ENCODE data around the gene PTPRE.

PTPRE gene

GRCh38 chr10:127908959-127909267, 2.0 kb downstream of the PTPRE start:
- DNase-seq, result no peak

DNA sequence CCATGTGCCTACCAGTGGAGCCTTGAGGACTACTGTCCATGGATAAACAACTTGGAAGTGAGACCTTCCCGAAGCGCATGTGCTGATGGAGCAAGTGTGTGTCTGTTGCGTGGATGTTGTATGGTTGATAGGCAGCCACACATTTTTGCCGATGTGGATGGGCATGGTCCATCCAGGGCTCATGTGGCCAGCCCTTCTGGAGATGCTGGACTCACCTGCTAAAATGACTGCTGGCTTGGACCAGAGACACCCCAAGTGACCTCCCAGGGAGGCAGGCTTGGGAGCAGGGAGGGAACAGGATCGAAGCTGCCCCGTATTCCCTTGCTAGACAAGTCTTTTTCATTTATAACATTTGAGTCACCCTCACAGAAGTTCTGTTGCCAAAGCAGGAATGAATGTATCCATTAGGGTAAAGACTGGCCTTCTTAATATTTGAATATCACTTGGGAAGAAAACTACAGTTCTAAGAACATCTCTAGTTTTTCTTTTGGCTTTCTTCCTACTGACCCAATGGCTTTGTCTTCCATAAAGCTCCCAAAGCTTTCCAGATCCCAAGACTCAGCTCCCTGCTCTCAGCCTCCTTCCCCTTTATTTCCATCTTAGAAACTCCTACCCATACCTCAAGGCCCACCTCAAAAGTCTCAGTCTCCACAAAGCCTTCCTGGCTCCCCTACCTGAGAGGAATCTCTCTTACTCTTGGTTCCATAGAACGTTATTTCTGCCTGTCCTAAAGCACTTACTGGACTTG, 3.0 kb downstream of the PTPRE start:
- DNase-seq, result no peak

- DNase-seq, result no peak
These were observed 3.5 kb downstream of the PTPRE start for GRCh38 chr10:127910464-127910770.

DNA sequence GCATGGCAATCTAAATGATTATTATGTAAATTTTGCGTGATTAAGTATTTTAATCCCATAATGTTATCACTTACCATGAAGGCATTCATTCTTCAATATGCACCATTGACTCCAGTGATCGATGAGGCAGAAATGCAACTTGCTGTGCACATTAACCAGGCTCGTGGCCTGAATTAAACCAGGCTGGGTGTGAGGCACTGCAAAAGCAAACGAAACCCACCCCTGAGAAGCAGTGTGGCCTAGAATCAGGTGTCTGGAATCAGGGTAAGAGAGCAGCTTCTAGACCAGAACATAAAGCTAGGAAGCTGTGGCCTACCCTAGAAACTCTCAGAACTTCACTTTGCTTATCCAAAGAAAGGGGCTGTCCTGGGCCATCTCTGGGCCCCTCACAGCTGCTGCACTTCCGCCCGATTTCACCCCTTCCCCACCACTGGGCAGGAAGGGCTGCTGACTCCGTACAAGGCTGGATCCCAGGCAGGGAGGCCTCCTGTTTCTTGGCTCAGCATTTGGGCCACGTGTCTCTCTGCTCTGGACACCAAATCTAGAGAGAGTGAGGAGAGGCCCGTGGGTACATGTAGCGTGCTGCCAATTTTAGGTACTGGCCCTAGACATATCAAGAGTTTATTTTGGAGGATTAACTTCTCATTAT, 4.4 kb downstream of the PTPRE start:
- no peak for DNase-seq

- DNase-seq, result no peak
These were observed 5.0 kb downstream of the PTPRE start for GRCh38 chr10:127911867-127912257.

DNA sequence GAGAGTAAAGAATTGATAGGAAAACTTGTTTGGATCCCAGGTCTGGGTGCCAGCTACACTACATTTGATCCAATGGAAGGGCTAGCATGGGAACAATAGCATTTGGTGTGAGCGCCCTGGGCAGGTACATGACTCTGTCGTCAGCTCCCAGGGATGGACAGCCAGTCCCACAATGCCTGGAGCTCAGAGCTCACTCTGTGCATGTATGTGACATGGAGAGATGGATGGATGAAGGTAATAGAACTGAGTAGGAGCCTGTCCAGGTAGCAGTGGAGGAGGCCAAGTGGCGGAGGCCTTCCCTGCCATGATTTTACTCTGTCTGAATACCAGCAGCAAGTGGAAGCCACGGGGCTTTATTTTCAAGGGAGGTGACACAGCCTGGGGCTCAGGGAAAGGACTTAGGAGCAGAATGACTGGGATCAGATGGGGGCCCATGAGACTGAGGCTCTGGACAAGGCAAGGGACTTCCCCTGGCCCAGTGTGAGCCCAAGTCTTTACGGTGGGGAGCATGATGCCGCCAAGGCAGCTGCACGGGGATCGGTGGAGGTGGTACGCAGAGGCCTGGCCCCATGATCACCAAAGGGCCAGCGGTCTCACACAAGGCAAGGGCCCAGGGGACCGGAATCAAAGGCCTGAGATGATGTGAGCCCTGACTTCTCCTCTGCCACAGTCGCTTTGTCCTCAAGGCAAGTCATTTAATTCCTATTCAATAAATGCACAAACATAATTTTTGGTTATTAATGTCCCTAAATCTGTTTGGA, 5.9 kb downstream of the PTPRE start:
- DNase-seq, result no peak

DNA sequence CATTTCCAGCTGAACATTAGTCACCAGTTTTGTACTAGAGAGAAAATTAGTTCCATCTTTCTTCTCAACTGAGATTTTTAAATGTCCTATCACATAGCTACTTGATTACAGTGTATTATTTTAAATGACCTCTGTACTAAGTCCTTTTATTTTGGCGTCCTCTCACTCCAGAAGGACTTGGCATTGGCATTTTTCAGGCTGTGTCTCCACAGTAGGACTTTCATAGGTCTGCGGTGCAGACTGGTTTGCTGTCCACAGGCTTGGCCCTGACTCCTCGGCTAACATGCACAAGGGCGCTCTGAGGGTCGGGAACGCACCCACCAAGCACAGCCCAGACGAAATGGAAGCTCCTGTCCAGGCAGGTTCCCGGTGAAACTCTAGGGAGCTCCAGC, 6.5 kb downstream of the PTPRE start:
- no peak for DNase-seq

DNA sequence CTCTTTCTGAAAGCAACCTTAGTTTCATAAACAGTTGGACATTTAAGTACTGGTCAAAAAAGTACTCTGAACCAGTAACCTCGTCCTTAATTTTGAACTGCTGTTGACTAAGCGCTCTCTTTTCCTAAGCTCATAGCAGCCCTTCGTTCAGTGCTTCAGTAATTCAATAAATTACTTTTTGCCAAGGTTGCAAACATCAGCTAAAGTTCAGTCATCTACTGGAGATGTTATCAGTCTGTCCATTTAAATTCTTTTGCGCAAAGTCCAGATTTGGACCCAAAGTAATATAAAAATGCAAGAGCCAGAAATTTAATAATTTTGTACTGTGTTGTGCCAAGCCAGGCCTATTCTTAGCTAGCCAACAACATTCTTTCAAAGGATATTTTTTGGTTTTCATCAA, 8.4 kb downstream of the PTPRE start:
- no peak for DNase-seq

DNA sequence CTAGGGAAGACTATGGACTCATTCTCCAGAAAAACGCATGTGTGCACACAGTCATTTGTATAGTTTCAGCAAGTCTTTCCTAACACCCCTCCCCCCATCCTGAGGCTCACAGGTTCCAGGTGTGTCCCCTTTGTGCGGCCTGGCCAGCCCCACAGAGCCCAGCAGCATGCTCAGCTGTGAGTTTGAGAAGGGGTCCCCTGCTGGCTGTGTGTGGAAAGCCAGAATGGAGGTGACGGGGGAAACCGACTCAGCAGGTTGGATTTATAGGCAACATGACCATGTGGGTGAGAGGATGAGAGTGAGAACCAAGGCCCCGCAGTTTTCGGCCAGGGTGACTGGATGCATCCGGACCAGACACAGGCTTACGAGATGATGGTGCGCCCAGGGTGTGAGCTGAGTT, 9.9 kb downstream of the PTPRE start:
- no peak for DNase-seq

- no peak for DNase-seq
These were observed 11.7 kb downstream of the PTPRE start for GRCh38 chr10:127918572-127918971.

DNA sequence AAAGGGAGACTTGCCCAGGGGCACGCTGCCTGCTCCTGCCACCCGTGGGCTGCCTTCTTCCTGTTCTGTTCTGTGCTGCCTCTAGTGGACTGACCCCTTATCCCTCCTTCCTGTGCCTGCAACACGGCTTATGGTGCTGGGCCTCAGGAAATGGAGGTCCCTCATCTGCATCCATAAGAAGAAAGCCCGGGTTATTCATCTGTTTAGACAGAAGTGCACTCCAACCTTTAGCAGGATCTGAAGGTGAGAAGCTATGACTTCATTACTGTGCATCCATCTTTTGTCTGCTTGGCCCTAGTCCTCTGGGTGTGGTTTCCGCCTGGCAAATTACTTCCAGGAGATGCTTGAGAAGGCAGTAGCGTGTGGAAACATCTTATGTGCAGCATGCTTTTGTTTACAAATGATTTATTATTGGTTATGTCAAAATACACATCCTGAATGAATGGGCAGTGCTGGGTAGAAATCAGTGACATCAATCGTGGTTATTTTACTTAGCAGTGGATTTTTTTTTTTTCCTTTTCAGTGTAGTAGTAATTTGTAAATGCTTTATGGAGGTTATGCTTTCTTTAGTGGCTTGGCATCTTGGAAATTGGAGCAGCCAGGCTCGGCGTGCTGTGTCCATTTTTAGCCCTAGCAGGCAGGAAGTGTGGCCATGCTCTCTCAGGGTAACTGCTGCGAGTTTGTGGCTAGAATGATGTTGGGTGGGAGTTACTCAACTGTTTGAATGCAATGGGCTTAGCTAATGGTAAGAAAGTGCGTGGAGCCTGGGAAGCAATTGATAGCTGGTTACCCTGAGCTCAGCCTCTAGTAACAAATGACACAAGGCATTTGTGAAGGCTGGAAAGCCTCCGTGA, 12.7 kb downstream of the PTPRE start:
- DNase-seq, result no peak

DNA sequence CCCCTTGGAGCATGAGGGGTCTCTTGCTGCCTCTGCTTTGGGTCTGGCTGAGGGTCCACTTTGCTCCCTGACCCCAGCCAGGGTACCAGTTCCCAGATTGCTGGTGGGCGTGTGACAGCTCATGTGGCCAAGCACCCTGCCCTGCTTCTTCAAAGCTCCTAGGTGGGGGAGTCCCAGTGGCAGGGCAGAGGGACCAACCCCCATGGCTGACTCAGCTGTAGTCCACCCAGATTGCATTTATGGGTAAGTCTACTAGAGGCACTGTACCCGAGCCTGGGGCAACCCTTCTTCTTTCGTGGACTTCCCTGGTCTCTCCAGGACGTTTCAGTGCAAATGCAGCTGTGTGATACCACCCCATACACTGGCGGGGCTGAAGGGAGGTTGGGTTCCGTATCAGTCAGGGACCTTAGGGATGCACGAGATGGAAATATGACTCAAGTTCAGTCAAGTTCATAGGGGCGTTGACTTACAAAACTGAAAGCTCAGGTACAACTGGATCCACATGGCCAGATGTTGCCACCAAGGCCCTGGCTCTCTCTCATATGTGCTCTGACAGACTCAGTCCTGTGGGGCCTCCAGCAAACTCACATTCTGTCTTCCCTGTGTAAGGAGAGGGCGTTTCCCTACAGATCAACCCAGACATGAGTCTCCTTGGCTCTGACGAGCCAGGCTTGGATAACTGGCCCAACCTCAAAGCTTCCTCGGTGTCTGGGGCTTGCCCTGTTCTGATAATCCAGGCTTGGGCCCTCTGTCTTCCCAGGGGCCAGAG, 13.6 kb downstream of the PTPRE start:
- DNase-seq, result no peak

- DNase-seq, result no peak
These were observed 14.3 kb downstream of the PTPRE start for GRCh38 chr10:127921075-127921752.

DNA sequence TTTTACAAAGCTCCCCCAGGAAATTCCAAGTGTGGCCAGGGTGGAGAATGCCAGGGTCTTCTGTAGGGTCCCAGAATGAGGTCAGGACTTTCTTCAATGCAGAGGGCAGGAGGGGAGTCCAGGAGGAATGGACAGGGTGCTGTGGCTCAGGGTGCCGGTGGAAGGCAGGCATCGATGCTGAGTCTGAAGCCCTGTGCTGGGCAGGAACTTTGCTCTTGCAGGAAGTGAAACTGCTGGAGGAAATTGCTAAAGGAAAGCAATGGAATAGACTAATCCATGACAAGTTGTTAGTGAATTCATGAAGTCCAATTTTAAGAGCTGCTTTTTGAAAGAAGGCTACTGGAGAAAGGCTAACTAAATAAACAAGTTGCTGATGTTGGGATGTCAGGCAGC, 14.8 kb downstream of the PTPRE start:
- no peak for DNase-seq

GRCh38 chr10:127922206-127922605, 15.3 kb downstream of the PTPRE start:
- DNase-seq, result no peak

DNA sequence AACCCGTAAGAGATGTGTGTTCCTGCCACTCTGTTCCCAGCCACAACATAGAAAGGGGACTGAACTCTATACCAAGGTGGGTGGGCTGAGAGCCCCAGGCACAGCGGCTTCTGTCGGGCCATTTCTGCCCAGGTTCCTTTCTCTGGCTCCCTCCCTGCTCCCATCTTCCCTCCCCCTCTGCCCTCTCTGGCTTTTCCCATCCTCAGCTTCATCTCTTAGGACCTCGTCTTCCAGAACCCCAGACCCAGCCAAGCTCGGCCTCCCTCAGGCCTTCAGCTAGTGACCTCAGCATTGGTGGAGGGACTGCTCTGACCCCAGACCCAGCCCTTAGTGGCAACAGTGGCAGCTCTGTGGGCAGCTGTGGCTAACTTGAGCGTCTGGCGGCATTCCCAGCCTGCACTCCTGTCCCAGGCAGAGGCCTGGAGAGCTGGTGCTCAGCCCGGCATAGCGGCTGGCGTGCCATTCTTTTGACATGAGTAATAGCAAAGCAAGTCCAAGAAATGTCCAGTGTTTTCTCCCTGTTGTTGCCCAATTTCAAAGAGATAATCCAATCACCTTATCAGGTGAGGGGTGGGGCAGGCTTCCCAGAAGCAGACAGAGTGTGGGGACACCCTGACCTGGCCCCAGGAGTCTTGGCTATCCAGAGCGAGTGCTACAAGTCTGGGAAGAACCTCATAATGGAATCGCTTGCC, 15.9 kb downstream of the PTPRE start:
- DNase-seq, result no peak

DNA sequence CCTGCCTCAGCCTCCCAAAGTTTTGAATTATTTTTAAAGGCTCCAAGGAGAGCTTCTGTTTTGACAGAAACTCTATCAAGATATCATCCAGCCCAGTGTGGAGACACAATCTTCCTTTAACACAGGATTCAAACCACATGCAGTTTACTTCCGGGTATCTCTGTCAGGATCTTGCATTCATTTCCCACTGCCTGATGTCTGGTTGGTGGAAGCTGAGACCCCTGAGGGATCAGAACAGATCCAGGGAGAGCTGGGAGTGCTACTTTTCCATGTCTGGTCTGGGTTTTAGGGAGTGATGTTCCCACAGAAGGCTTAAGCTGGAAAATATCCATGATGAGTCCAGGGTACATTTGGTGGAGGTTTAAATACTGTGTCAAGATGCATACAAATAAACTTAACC, 16.7 kb downstream of the PTPRE start:
- DNase-seq, result no peak

- DNase-seq, result no peak
These were observed 18.7 kb downstream of the PTPRE start for GRCh38 chr10:127925471-127926207.

- DNase-seq, result no peak
These were observed 19.6 kb downstream of the PTPRE start for GRCh38 chr10:127926455-127926854.

DNA sequence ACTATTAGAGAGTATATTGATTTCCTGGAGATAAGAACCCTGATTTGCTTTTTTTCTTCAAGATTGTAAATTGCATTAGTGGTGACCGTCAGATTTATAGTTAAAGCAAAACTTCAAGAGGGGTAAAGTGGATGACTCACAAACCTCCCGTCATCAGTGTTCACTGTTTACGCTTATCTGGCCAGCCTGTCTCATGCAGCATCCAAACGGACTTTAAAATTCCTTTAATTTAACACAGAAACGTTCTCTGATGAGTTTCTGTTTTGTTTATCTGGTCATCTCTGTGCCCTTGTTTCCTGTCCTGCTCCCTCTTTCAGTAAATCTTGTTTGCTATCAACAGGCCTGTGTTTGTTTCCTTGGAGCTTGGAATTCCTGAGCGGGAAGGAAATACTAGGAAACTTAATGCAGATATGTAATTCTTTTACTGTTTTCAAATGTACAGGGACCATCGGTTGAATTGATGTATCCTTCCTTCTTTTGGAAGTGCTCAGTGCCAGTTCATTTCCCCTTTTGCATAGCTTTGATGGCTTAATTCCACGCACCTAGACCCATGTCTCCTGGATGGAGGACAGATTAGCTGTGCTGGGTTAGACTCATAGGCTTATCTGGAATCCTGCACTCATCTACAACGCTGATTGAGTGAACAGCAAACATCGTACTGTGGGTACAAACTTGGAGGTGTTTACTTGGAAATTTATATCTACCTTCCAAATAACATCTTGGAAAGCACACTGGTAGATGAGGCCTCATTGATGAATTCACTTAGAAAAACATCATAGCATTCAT, 21.3 kb downstream of the PTPRE start:
- no peak for DNase-seq

All from stimulated activated CD4-positive, alpha-beta T cell treated with anti-CD3 and anti-CD28 coated beads, Interleukin-4, amount 100 ng/mL, for 1 hour (primary cell).